RWPE1 (cell line): ENCODE results near the gene KISS1.

ENCODE experiments used
- CTCF ChIA-PET: fragments of 350-600 bp; sonication (Branson Sonifier 250); formaldehyde crosslinking; extraction: SDS; loops from one replicate; lab custom pipeline; 2021; lab: Yijun Ruan, JAX
- POLR2A ChIA-PET: fragments of 400-600 bp; formaldehyde crosslinking; extraction: SDS; loops from one replicate; lab custom pipeline; 2020; ENCODE audit warnings: antibody characterized with exemption; ENCODE audit not compliant: low non-redundant PET; lab: Yijun Ruan, JAX
- DNase-seq: peaks from one replicate; pipeline ENCODE4 v3.0.0; 2012; ENCODE audit warnings: low spot score
- H3K27ac ChIP-seq: fragments of 450-650 bp; 2 replicates; pipeline ENCODE4 v1.5.1; 2017
- TF ChIP-seq, protein P1 (sequence below): fragments of 450-650 bp; conservative IDR thresholded peaks from 2 replicates; pipeline ENCODE4 v1.5.1; 2017; ENCODE audit warnings: low read depth, mild to moderate bottlenecking

The KISS1 gene

DNA sequence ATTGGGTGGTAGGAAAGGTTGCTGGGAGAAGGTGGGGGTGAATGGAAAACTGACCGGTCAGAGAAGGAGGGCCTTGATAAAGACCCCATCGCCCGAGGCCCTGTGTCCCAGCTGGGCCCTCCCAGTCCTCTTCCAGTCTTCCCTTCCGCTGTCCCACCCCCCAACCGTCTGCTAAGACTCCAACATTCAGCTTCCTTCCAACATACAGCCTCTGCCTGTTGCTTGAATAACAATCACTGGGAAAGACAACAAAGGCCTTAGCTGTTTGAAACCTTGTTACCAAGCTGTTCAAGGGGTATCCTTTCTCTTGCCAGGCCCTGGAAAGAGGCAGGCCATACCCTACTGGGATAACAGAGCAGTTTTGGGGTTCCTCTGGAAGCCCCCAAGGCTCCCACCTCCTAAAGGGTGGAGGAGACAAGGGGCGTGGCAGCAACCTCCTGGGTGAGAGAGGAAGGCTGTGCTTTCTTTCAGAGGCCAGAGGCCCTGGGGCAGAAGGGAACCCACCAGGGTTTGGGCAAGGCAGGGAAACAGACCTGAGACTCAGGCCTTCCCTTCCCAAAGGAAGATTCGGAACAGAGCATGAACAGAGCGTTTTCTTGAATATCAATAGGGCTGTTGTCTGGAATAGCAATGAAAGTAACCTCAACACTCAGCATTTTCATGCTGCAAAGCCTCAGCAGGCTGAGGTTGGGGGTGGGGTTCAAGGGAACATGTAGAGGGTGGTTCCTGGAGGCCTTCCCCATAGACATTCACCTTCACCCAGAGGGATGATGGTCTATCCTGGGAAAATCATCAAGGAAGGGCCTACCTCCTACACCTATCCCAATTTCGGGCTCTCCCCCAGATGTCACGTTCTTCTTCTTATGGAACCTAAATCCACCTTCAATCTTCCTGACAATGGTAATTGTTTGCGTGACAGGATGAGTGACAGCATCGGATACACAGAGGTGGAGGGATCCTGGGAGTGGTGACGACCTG, 48.6 kb downstream of the KISS1 start:
- ChIA-PET POLR2A (no interaction called here), CTCF (no interaction called here)
- TF ChIP-seq, protein P1, sequence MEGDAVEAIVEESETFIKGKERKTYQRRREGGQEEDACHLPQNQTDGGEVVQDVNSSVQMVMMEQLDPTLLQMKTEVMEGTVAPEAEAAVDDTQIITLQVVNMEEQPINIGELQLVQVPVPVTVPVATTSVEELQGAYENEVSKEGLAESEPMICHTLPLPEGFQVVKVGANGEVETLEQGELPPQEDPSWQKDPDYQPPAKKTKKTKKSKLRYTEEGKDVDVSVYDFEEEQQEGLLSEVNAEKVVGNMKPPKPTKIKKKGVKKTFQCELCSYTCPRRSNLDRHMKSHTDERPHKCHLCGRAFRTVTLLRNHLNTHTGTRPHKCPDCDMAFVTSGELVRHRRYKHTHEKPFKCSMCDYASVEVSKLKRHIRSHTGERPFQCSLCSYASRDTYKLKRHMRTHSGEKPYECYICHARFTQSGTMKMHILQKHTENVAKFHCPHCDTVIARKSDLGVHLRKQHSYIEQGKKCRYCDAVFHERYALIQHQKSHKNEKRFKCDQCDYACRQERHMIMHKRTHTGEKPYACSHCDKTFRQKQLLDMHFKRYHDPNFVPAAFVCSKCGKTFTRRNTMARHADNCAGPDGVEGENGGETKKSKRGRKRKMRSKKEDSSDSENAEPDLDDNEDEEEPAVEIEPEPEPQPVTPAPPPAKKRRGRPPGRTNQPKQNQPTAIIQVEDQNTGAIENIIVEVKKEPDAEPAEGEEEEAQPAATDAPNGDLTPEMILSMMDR, result no peak
- H3K27ac ChIP-seq, result no peak overlapping the region
- no peak for DNase-seq

GRCh38 chr1:204146965-204147364, 49.3 kb downstream of the KISS1 start:
- ChIA-PET POLR2A (no interaction called here), CTCF (no interaction called here)
- DNase-seq, result no peak
- TF ChIP-seq, protein P1, result no peak
- no peak overlapping the region for H3K27ac ChIP-seq

- no peak for DNase-seq
- TF ChIP-seq, protein P1, result no peak
- H3K27ac ChIP-seq, result no peak overlapping the region
- ChIA-PET CTCF (interaction anchor here (0.6 to 2.6 kb wide), 4 partner anchors 18 to 224 kb away, joined by 3 to 10 read pairs (median 3); no protein-coding TSS in a partner anchor), POLR2A (no interaction called here)
These were observed 50.0 kb downstream of the KISS1 start for GRCh38 chr1:204146309-204146708.

DNA sequence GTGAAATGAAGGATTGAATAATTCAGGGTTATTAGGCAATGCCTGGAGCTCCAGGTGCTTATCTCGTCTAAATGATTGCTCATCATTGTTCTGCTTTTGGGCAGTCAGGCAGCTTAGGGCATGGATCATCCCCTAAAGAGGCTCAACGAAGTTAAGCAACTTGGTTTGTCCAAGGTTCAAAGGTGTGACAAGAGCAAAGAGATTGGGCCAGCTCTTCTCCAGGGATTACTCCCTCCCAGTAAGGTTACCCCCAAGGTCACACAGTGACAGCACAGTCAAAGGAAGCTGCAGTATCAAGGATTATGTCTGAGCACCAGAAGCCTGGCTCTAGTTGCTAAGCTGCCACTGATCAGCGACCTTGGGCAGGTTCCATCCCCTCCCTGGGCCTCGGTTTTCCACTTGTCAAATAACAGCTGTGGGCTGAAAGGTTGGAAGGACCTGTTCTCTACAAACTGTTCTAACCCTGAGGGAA, 51.2 kb downstream of the KISS1 start:
- ChIA-PET POLR2A (no interaction called here), CTCF (interaction anchor here (0.6 to 2.6 kb wide), 5 partner anchors 11 to 372 kb away, joined by 3 to 10 read pairs (median 3); no protein-coding TSS in a partner anchor)
- no peak overlapping the region for H3K27ac ChIP-seq
- TF ChIP-seq, protein P1, result no peak
- peak; percentile 58 for DNase-seq

GRCh38 chr1:204143276-204144041, 52.8 kb downstream of the KISS1 start:
- no peak overlapping the region for H3K27ac ChIP-seq
- CTCF ChIA-PET, result interaction anchor here (0.5 to 1.1 kb wide), 8 partner anchors 19 to 313 kb away, joined by 3 to 5 read pairs (median 3); no protein-coding TSS in a partner anchor
- TF ChIP-seq, protein P1, result no peak
- DNase-seq, result no peak
- POLR2A ChIA-PET, result no interaction called here
